Limb (tissue), 2 donors: Measurements from ENCODE around the gene ZNF784.

Experiments
- DNase-seq, 2 donors: peaks; one replicate each; pipeline ENCODE4 v3.0.0-alpha.2; 2016; ENCODE audit errors: extremely low spot score in 2 of 2

Gene ZNF784

GRCh38 chr19:55643003-55643886 is 18.9 kb upstream of the ZNF784 start, which contains the start of gene ZNF581:
TSS of gene ZNF581 (plus strand) at chr19:55643649. CDS start at chr19:55644572, 923 bp downstream.
- peak; percentile 62 to 84 for DNase-seq

DNA sequence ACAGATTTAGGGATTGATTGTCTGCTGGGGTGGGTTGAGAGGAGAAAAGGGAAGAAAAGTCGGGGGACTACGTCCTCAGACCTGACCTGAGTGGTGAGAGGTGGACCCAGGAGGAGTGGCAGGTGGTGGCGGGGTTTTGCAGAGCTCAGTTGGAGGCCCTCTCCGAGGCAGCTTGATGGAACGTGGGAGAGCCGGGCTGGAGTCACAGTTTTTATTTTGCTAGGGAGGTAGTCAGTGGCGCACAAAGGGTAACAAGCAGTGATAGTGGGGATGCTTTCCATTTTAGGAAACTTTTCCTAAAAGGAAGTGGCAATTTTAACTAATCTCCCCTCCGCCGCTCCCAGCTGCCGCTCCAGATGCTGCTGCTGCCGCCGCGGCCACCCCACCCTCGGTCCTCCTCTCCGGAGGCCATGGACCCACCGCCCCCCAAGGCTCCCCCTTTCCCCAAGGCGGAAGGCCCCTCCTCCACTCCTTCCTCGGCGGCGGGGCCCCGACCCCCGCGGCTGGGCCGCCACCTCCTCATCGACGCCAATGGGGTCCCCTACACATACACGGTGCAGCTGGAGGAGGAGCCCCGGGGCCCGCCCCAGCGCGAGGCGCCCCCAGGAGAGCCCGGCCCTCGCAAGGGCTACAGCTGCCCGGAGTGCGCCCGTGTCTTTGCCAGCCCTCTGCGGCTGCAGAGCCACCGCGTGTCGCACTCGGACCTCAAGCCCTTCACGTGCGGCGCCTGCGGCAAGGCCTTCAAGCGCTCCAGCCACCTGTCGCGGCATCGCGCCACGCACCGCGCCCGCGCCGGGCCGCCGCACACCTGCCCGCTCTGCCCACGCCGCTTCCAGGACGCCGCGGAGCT is 18.0 kb upstream of the ZNF784 start:
- peak in 1 of 2 donors; percentile 48 for DNase-seq

- no peak for DNase-seq
Observed at GRCh38 chr19:55641426-55642152, 17.2 kb upstream of the ZNF784 start.

DNA sequence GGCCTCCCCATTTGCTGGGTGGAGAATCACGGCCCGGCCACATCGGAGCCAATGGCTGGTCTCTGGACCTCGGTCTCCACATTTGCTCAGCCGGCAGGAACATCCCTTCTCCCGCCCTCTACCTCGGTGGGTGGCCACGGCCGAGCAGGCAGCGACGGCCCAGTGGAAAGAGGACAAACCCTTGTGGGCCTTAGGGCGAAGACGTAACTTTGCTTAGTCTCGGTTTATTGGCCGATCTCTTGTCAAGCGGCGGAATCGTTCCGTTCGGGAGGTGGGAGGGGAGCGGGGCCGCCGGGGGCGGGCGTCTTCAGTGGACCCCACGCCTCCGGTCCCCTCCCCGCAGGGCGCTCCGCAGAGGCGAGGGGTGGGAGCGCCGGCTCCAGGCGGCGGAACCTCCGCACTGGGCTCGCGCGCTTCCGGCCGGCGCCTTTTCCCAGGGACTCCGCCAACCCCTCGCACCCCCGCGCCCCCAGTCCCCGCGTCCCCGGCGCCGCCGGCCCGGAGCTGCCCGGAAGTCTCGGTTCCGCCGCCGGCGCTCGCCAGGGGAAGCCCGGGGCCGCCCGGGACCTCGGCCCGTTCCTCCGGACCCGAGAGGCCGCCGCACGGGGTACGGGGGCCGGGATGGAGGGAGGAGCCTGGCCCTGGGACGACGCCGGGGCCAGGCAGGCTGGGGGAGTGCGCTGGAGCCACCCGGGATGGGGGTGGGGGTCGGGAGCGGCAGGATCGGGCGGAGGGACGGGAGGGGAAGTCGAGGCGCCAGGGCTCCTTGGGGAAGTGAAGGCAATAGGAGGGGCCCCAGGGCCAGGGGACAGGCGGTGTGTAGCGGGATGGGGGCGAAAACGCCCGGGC is 16.4 kb upstream of the ZNF784 start, which contains the start of gene ZNF580:
ZNF580 (plus strand) TSS at position 426 of the 849 bp plus-strand sequence. CDS start 1,507 bp downstream, outside the sequence.
- DNase-seq, result peak; percentile 75 to 86

DNA sequence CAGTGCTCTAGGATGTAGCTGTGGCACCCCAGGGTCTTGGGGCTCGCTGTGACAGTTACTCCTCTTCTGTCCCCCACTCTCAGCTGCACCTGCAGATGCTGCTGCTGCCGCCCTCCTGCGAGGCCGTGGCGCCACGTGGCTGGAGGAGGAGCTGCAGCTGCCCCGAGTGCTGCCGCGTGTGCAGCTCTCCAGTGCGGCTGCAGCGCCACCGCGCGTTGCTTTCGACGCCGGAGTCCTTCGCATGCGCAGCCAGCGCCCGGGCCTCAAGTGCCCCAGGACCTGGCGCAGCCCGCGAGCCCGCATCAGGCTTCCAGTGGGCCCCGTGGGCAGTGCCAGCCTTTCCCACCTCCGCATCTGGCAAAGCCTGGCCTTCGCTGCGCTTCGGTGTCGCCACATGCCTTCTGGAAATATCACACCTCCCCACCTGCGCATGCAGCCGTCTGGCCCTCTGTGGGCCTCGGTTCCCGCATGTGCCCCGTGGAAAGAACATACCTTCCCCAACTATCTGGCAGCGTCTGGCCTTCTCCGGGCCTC is 15.7 kb upstream of the ZNF784 start:
- DNase-seq, result peak; percentile 54 to 85

GRCh38 chr19:55638864-55639359 is 14.5 kb upstream of the ZNF784 start:
- peak in 1 of 2 donors; percentile 48 for DNase-seq

DNA sequence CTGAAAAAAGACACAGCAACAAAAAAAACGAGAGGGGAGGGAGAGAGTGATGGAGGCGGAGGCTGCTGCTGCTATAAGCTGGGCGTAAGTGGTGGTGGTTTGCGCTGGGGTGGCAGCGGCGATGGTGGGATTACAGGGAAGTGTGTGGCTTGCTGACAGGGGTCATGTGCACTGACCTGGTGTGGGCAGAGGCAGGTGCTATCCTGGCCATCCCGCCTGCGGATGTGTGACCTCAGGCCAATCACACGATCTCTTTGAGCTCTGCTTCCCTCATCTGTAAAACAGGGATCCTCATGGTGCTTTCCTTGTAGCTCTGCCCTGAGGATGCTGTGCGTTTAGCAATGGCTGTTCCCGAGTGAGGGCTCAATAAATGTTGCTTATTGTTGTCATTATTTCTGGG is 13.2 kb upstream of the ZNF784 start:
- DNase-seq, result no peak

DNA sequence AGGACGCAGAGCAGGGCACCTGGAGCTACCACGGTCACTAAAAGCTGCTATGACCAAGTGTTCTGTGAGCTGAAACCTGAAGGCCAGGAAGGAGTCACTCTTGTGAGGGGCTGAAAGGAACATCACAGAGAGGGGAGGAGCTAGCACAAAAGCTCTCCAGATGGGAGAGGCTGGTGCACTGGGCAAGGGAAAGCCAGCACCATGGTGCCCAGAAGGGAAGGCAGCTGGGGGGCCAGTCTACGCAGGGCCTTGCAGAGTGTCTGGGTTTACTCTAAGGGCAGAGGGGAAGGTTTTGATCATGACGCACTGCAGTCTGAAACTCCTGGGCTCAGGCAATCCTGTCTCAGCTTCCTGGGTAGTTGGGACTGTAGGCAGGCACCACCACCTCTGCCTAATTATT is 12.4 kb upstream of the ZNF784 start:
- no peak for DNase-seq

DNA sequence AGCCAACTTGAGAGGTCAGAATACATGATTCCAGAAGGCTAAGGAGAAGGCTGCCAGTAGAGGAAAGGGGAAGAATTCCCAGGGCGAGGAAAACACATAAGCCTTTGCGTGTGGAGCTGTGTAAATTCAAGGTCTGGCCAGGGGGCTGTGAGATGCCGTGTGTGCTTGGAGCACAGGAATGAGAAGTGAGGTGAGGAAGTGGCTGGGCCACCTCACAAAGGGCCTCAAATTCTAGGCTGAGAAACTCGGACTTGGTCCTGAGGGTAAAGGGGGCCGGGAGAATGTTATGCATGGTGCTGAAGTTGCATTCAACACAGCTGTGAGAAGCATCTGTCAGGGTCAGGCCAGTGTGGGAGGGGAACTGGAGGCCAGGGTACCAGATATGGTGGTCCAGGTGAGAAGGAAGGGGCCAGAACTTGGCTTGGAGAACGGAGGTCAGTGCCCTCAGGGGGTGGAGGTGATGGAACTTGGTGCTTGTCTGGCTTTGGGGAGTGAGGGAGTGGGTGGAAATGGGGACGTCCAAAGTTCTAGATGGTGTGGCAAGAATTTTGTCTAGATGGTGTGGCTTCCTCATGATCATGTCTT is 11.6 kb upstream of the ZNF784 start:
- DNase-seq, result no peak

DNA sequence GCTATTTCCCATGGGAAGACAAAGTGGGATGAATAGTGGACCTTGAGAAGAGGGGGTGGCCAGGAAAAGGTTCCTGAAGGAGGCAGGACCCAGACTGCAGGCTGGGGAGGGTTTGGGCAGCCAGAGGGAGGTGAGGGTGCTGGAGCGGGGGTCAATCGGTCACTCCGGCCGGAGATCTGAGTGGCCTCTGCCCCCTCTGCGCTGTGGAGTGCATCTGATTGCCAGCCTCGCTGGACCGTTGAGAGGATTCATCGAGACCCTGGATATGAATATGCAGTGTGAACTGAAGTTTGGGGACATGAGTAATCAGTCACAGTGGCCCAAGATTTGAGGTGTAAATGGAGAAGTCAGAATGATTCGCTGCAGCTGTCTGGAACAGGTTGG is 11.0 kb upstream of the ZNF784 start:
- no peak for DNase-seq

- DNase-seq, result no peak
Observed at GRCh38 chr19:55633861-55634260, 9.5 kb upstream of the ZNF784 start.

GRCh38 chr19:55632463-55632834 is 8.1 kb upstream of the ZNF784 start:
- peak; percentile 85 to 88 for DNase-seq

- no peak for DNase-seq
Observed at GRCh38 chr19:55626350-55626749, 2.0 kb upstream of the ZNF784 start.

- no peak for DNase-seq
Observed at GRCh38 chr19:55625004-55625326, 599 bp upstream of the ZNF784 start.

DNA sequence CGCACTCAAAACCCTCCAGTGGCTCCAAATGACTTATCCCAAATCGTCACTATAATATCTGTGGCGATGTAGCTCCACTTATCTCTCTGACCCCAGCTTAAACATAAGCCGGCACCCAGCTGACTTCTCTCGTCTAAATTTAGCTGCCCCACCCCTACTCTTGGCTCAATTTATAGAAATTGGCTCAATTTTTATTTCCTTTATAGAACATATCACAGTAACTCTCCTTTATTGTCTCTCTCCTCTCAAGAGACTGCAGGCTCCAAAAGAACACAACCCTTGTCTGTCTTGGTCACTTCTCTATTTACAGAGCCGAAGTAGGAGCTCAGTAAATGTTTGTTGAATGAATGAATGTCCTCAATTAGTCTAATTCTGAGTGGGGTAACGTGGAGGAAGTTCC is 805 bp downstream of the ZNF784 start:
- DNase-seq, result no peak

- DNase-seq, result no peak
Observed at GRCh38 chr19:55623130-55623529, 1.2 kb downstream of the ZNF784 start.

DNA sequence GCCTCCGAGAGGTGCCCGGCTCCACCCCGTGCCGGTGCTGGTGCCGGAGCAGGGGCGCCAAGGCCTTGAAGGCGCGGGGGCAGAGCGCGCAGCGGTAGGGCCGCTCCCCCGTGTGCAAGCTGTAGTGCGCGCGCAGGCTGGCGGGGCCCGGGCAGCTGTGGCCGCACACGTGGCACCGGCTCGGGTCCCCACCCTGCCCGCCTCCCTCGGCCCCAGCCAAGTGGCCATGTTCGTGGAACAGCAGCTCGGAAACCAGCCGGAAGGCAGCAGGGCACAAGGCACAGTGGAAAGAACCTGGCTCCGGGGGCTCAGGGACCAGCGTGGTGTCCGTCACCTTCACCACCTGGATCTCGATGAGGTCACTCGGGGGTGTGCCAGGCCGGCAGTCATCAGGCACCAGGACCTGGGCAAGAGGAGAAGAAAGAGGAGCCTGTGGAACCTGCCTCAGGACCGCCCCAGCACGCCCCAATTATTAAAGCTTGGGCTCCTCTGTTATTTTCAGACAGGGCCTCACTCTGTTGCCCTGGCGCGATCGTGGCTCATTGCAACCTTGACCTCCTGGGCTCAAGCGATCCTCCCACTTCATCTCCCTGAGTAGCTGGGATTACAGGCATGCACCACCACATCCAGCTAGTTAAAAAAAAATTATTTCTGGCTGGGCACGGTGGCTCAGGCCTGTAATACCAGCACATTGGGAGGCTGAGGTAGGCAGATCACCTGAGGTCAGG is 2.0 kb downstream of the ZNF784 start:
- DNase-seq, result peak in 1 of 2 donors; percentile 29

DNA sequence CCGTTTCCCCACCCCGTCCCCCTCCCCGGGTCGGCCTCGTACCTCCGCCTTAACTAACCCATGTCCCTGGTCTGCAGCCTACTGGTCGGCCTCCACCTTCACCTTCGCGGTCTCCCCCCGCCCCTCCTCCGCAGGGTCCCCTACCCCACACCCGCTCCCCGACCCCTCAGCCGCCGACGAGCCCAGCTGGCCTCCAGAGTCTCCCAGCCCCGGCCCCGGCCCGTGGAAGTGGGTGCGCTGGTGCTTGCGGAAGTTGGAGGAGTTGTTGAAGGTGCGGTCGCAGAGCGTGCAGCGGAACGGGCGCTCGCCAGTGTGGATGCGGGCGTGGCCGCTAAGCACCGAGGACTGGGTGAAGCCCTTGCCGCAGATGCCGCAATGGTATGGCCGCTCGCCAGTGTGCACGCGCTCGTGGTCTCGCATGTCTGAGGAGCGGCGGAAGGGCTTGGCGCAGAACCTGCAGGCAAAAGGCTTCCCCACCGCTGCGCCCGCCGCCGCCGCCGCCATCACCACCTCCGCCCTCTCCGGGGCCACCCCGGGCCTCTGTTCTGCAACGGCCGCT is 2.6 kb downstream of the ZNF784 start:
- peak in 1 of 2 donors; percentile 28 for DNase-seq

DNA sequence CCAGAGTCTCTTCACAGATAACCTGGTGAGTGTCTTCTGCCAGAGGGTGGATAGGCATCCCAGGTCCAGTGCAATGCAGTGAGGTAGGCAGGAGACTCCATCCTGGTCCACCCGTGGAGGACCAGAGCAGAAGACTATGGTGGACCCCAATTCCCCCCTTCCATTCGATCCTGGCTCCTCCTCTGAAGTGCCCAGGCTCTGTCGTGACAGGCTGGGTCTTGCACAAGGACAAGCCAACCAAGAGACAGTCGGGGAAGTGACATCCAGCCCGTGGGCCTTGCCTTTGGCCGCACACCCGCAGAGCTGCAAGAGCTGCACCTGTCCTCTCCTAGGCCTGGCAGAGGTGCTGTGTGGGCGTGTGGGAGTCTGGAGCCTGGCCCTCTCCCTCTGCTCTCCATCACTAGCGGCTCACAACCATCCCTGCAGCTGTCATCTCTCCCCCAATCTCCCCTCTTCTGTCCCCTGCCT is 3.1 kb downstream of the ZNF784 start:
- no peak for DNase-seq
